ENCODE data around the gene CCDC68. TPM values are rescaled to one million over a fixed set of nuclear protein-coding genes. Genes with fewer than 3 reads are reported as not detected.
A peak's percentile ranks its signal among the peaks of the same experiment; 100 is the strongest.

CCDC68 gene
- total RNA-seq, 1 experiment from 2014 or later: 6.9 TPM

GRCh38 chr18:54949588-54949987 lies 9.7 kb downstream of the CCDC68 start:
- H3K9me3 ChIP-seq: no peaks in the 10 kb centered on the region
- H3K36me3 Mint-ChIP-seq (ENCODE audit: insufficient read depth, unreplicated experiment): no peaks in the 10 kb centered on the region
- DNase-seq: no peak
- H3K4me3 ChIP-seq (ENCODE audit: low read depth, low read length): no peak overlapping the region
- no peak overlapping the region for H3K4me3 Mint-ChIP-seq (ENCODE audit: unreplicated experiment)
- intact Hi-C loops (cut with micrococcal nuclease; ENCODE audit: unreplicated experiment): no loop called here
- no TSS peak for BruUV-seq (replicated peaks)
- POLR2A ChIA-PET: no interaction called here
- H3K27me3 Mint-ChIP-seq (ENCODE audit: insufficient read depth, unreplicated experiment): no peaks in the 10 kb centered on the region
- TF ChIP-seq, protein P1, sequence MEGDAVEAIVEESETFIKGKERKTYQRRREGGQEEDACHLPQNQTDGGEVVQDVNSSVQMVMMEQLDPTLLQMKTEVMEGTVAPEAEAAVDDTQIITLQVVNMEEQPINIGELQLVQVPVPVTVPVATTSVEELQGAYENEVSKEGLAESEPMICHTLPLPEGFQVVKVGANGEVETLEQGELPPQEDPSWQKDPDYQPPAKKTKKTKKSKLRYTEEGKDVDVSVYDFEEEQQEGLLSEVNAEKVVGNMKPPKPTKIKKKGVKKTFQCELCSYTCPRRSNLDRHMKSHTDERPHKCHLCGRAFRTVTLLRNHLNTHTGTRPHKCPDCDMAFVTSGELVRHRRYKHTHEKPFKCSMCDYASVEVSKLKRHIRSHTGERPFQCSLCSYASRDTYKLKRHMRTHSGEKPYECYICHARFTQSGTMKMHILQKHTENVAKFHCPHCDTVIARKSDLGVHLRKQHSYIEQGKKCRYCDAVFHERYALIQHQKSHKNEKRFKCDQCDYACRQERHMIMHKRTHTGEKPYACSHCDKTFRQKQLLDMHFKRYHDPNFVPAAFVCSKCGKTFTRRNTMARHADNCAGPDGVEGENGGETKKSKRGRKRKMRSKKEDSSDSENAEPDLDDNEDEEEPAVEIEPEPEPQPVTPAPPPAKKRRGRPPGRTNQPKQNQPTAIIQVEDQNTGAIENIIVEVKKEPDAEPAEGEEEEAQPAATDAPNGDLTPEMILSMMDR (IDR thresholded peaks at IDR 0.05; ENCODE audit: insufficient read depth in 1 of 2, low read depth in 1 of 2, low read length in 1 of 2, severe bottlenecking in 1 of 2, unreplicated experiment in 1 of 2): no peak
- peaks cover 6% of the 10 kb centered on the region for H3K4me1 ChIP-seq
- no peaks in the 10 kb centered on the region for H3K36me3 ChIP-seq (ENCODE audit: control insufficient read depth, insufficient read depth, low read length)
- no peak overlapping the region for H3K27ac Mint-ChIP-seq (ENCODE audit: unreplicated experiment)
- CTCF ChIA-PET: interaction anchor here (1.0 kb wide), 1 partner anchor 270 kb away, joined by 3 read pairs; no protein-coding TSS in a partner anchor
- H3K27me3 ChIP-seq (replicated peaks; ENCODE audit: control insufficient read depth, insufficient read depth, low read length): no peaks in the 10 kb centered on the region
- peaks cover 7% of the 10 kb centered on the region for H3K4me1 Mint-ChIP-seq (ENCODE audit: low read depth, unreplicated experiment)
- no peaks in the 10 kb centered on the region for H3K9me3 Mint-ChIP-seq (ENCODE audit: unreplicated experiment)

DNA sequence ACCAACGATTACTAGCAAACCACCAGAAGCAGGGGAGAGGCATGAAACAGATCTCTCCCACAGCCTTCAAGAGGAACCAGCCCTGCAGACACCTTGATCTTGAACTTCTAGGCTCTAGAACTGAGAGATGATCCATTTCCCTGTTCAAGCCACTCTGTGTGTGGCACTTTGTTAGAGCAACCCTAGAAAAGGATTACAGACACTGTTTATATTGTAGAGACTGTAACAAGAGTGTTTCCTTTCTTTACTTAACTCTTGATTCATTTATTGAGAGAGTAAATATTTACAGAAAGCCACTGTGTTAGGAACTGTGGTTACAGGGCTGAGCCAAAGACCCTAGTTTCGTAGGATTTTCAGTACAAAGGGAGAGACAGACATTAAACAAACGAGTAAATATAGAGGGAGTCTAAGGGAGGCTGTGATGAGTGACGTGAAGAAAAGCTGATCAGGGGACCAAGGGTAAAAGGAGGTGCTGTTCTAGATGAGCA lies 10.9 kb downstream of the CCDC68 start:
- Histone ChIP-seq H3K36me3 (ENCODE audit: control insufficient read depth, insufficient read depth, low read length) (no peaks in the 10 kb centered on the region), H3K4me1 (peaks cover 6% of the 10 kb centered on the region), H3K9me3 (no peaks in the 10 kb centered on the region), H3K27me3 (replicated peaks; ENCODE audit: control insufficient read depth, insufficient read depth, low read length) (no peaks in the 10 kb centered on the region), H3K4me3 (ENCODE audit: low read depth, low read length) (no peak overlapping the region)
- CTCF ChIA-PET: no interaction called here
- Mint-ChIP-seq H3K27ac (ENCODE audit: unreplicated experiment) (peak overlapping the region; percentile 32), H3K4me3 (ENCODE audit: unreplicated experiment) (no peak overlapping the region), H3K27me3 (ENCODE audit: insufficient read depth, unreplicated experiment) (no peaks in the 10 kb centered on the region), H3K4me1 (ENCODE audit: low read depth, unreplicated experiment) (peaks cover 7% of the 10 kb centered on the region), H3K36me3 (ENCODE audit: insufficient read depth, unreplicated experiment) (no peaks in the 10 kb centered on the region), H3K9me3 (ENCODE audit: unreplicated experiment) (no peaks in the 10 kb centered on the region)
- no TSS peak for BruUV-seq (replicated peaks)
- intact Hi-C loops (cut with micrococcal nuclease; ENCODE audit: unreplicated experiment): loop anchor here (1.0 kb wide), 1 partner anchor 10 kb away; no protein-coding TSS in a partner anchor
- TF ChIP-seq, protein P1 (IDR thresholded peaks at IDR 0.05; ENCODE audit: insufficient read depth in 1 of 2, low read depth in 1 of 2, low read length in 1 of 2, severe bottlenecking in 1 of 2, unreplicated experiment in 1 of 2): no peak
- POLR2A ChIA-PET: no interaction called here
- DNase-seq: no peak

GRCh38 chr18:54947091-54947490 lies 12.2 kb downstream of the CCDC68 start:
- H3K27me3 ChIP-seq (replicated peaks; ENCODE audit: control insufficient read depth, insufficient read depth, low read length): no peaks in the 10 kb centered on the region
- H3K4me3 ChIP-seq (ENCODE audit: low read depth, low read length): no peak overlapping the region
- no TSS peak for BruUV-seq (replicated peaks)
- Mint-ChIP-seq H3K4me3 (ENCODE audit: unreplicated experiment) (no peak overlapping the region), H3K36me3 (ENCODE audit: insufficient read depth, unreplicated experiment) (peaks cover 5% of the 10 kb centered on the region), H3K9me3 (ENCODE audit: unreplicated experiment) (no peaks in the 10 kb centered on the region), H3K4me1 (ENCODE audit: low read depth, unreplicated experiment) (peaks cover 7% of the 10 kb centered on the region), H3K27ac (ENCODE audit: unreplicated experiment) (no peak overlapping the region), H3K27me3 (ENCODE audit: insufficient read depth, unreplicated experiment) (no peaks in the 10 kb centered on the region)
- ChIA-PET CTCF (no interaction called here), POLR2A (no interaction called here)
- no peak for DNase-seq
- H3K4me1 ChIP-seq: peaks cover 6% of the 10 kb centered on the region
- intact Hi-C loops (cut with micrococcal nuclease; ENCODE audit: unreplicated experiment): no loop called here
- no peaks in the 10 kb centered on the region for H3K9me3 ChIP-seq
- H3K36me3 ChIP-seq (ENCODE audit: control insufficient read depth, insufficient read depth, low read length): no peaks in the 10 kb centered on the region
- TF ChIP-seq, protein P1 (IDR thresholded peaks at IDR 0.05; ENCODE audit: insufficient read depth in 1 of 2, low read depth in 1 of 2, low read length in 1 of 2, severe bottlenecking in 1 of 2, unreplicated experiment in 1 of 2): no peak

Measured in Caco-2 (cell line).